HEK293 (cell line): ENCODE measurements around the gene BMP2K.

ENCODE experiments used
- CTCF ChIA-PET: fragments of 350-600 bp; formaldehyde crosslinking; extraction: SDS; loops from one replicate; lab custom pipeline; 2021; ENCODE audit warnings: antibody characterized with exemption; lab: Yijun Ruan, JAX
- POLR2A ChIA-PET: fragments of 300-600 bp; formaldehyde crosslinking; extraction: SDS; loops from one replicate; lab custom pipeline; 2020; ENCODE audit warnings: antibody characterized with exemption, inconsistent platforms; lab: Yijun Ruan, JAX
- H3K27ac ChIP-seq: fragments of 200-500 bp; sonication (Bioruptor generic); 2 replicates; pipeline ENCODE4 v1.5.1; 2014; ENCODE audit warnings: low read depth, low read length, control low read depth, inconsistent platforms; ENCODE audit errors: extremely low read depth
- H3K36me3 ChIP-seq, 2 experiments: fragments of 200-500 bp in 1 of 2; sonication (Bioruptor generic) in 1 of 2; 1 replicate in 1 of 2; 2 replicates in 1 of 2; pipeline ENCODE4 v1.5.1; 2014 to 2017; ENCODE audit warnings: inconsistent platforms in 2 of 2, low read length in 2 of 2; ENCODE audit not compliant: control insufficient read depth in 2 of 2, insufficient read depth in 1 of 2
- H3K4me1 ChIP-seq: fragments of 200-500 bp; sonication (Bioruptor generic); 2 replicates; pipeline ENCODE4 v1.5.1; 2014; ENCODE audit warnings: mild to moderate bottlenecking, low read length, inconsistent platforms; ENCODE audit not compliant: control insufficient read depth, insufficient read depth
- H3K4me3 ChIP-seq: 2 replicates; pipeline ENCODE4 v1.5.1; 2011; ENCODE audit warnings: low read depth, mild to moderate bottlenecking, control low read depth, low read length, moderate library complexity
- H3K9me3 ChIP-seq: fragments of 200-500 bp; sonication (Bioruptor generic); 2 replicates; pipeline ENCODE4 v1.5.1; 2014; ENCODE audit warnings: low read depth, low read length, inconsistent platforms; ENCODE audit not compliant: control insufficient read depth, insufficient read depth
- ATF2 ChIP-seq: fragments of 450-650 bp; formaldehyde crosslinking; IDR thresholded peaks from 2 replicates; pipeline ENCODE4 v1.5.1; 2016; ENCODE audit warnings: missing biosample characterization, missing genetic modification characterization, low read depth
- KLF1 ChIP-seq: fragments of 450-650 bp; formaldehyde crosslinking; IDR thresholded peaks from 2 replicates; pipeline ENCODE4 v1.5.1; 2016; ENCODE audit warnings: missing biosample characterization, missing genetic modification characterization
- KLF7 ChIP-seq: fragments of 450-650 bp; formaldehyde crosslinking; IDR thresholded peaks from 2 replicates; pipeline ENCODE4 v1.5.1; 2016; ENCODE audit warnings: missing biosample characterization, missing genetic modification characterization, borderline replicate concordance
- MEIS1 ChIP-seq: sonication (generic); formaldehyde crosslinking; IDR thresholded peaks from 2 replicates; pipeline ENCODE4 v1.8.1; 2022; ENCODE audit warnings: missing genetic modification reagents, mild to moderate bottlenecking, borderline replicate concordance
- TSHZ1 ChIP-seq: fragments of 450-650 bp; formaldehyde crosslinking; IDR thresholded peaks from 2 replicates; pipeline ENCODE4 v1.5.1; 2016; ENCODE audit warnings: missing biosample characterization, missing genetic modification characterization, borderline replicate concordance
- WT1 ChIP-seq: fragments of 450-650 bp; formaldehyde crosslinking; IDR thresholded peaks from 2 replicates; pipeline ENCODE4 v1.5.1; 2016; ENCODE audit warnings: missing biosample characterization, missing genetic modification characterization
- ZBTB44 ChIP-seq: fragments of 450-650 bp; IDR thresholded peaks from 2 replicates; pipeline ENCODE4 v1.5.1; 2018; ENCODE audit warnings: missing biosample characterization, mild to moderate bottlenecking, missing genetic modification characterization
- ZBTB7A ChIP-seq: fragments of 450-650 bp; formaldehyde crosslinking; IDR thresholded peaks from 2 replicates; pipeline ENCODE4 v1.5.1; 2016; ENCODE audit warnings: low read depth, missing biosample characterization, missing genetic modification characterization
- ZFP37 ChIP-seq: fragments of 450-650 bp; formaldehyde crosslinking; IDR thresholded peaks from 2 replicates; pipeline ENCODE4 v1.5.1; 2016; ENCODE audit warnings: missing biosample characterization, missing genetic modification characterization
- ZNF114 ChIP-seq: fragments of 450-650 bp; formaldehyde crosslinking; IDR thresholded peaks from 2 replicates; pipeline ENCODE4 v1.5.0; 2017; ENCODE audit warnings: missing biosample characterization, missing genetic modification characterization
- ZNF146 ChIP-seq: fragments of 450-650 bp; formaldehyde crosslinking; IDR thresholded peaks from 2 replicates; pipeline ENCODE4 v1.5.1; 2016; ENCODE audit warnings: missing biosample characterization, missing genetic modification characterization
- ZNF37A ChIP-seq: fragments of 450-650 bp; IDR thresholded peaks from 2 replicates; pipeline ENCODE4 v1.5.1; 2018; ENCODE audit warnings: missing biosample characterization, missing genetic modification characterization
- ZNF394 ChIP-seq: fragments of 450-650 bp; formaldehyde crosslinking; IDR thresholded peaks from 2 replicates; pipeline ENCODE4 v1.5.1; 2016; ENCODE audit warnings: missing biosample characterization, missing genetic modification characterization, mild to moderate bottlenecking, moderate library complexity, borderline replicate concordance
- ZNF521 ChIP-seq: fragments of 450-650 bp; formaldehyde crosslinking; IDR thresholded peaks from 2 replicates; pipeline ENCODE4 v1.5.1; 2017; ENCODE audit warnings: missing biosample characterization, mild to moderate bottlenecking, missing genetic modification characterization
- ZNF600 ChIP-seq: fragments of 450-650 bp; formaldehyde crosslinking; IDR thresholded peaks from 2 replicates; pipeline ENCODE4 v1.5.1; 2016; ENCODE audit warnings: missing biosample characterization, missing genetic modification characterization
- ZNF707 ChIP-seq: fragments of 450-650 bp; formaldehyde crosslinking; IDR thresholded peaks from 2 replicates; pipeline ENCODE4 v1.5.1; 2016; ENCODE audit warnings: missing biosample characterization, missing genetic modification characterization
- ZNF776 ChIP-seq: fragments of 450-650 bp; formaldehyde crosslinking; IDR thresholded peaks from 2 replicates; pipeline ENCODE4 v1.5.0; 2017; ENCODE audit warnings: missing biosample characterization, missing genetic modification characterization, borderline replicate concordance
- ZNF830 ChIP-seq: fragments of 450-650 bp; IDR thresholded peaks from 2 replicates; pipeline ENCODE4 v1.5.0; 2018; ENCODE audit warnings: missing biosample characterization, missing genetic modification characterization, low read depth, mild to moderate bottlenecking, moderate library complexity

Gene BMP2K

GRCh38 chr4:78766026-78766425 lies 10.1 kb upstream of the BMP2K start:
- no peaks in the 10 kb centered on the region for H3K9me3 ChIP-seq
- no peaks in the 10 kb centered on the region for H3K4me1 ChIP-seq
- no peak overlapping the region for H3K27ac ChIP-seq
- CTCF ChIA-PET: interaction anchor here (0.5 kb wide), 1 partner anchor 248 kb away, joined by 3 read pairs; no protein-coding TSS in a partner anchor
- no peak overlapping the region for H3K4me3 ChIP-seq
- no peaks in the 10 kb centered on the region for H3K36me3 ChIP-seq
- TF ChIP-seq ZNF146 (tag by site-specific recombination): no peak
- no peak for TF ChIP-seq KLF7 (tag by site-specific recombination)
- no peak for TF ChIP-seq ZNF776 (tag by site-specific recombination)
- no peak for TF ChIP-seq ZNF600 (tag by site-specific recombination)
- no peak for TF ChIP-seq MEIS1 (CRISPR knock-in tag)
- no peak for TF ChIP-seq KLF1 (tag by site-specific recombination)
- no peak for TF ChIP-seq ATF2 (tag by site-specific recombination)
- no peak for TF ChIP-seq ZFP37 (tag by site-specific recombination)
- no peak for TF ChIP-seq ZNF521 (tag by site-specific recombination)
- no peak for TF ChIP-seq ZNF37A (tag by site-specific recombination)
- no peak for TF ChIP-seq ZNF394 (tag by site-specific recombination)
- no peak for TF ChIP-seq TSHZ1
- TF ChIP-seq WT1 (tag by site-specific recombination): no peak
- no peak for TF ChIP-seq ZNF830 (tag by site-specific recombination)
- TF ChIP-seq ZBTB7A: no peak
- TF ChIP-seq ZBTB44 (tag by site-specific recombination): no peak
- TF ChIP-seq ZNF707 (tag by site-specific recombination): no peak
- POLR2A ChIA-PET: no interaction called here

GRCh38 chr4:78766650-78767049 lies 9.5 kb upstream of the BMP2K start:
- Histone ChIP-seq H3K36me3 (no peaks in the 10 kb centered on the region), H3K27ac (no peak overlapping the region)
- no peak for TF ChIP-seq ZNF114
- TF ChIP-seq, all 188 proteins: peak for 0
- no peak overlapping the region for H3K4me3 ChIP-seq
- no peaks in the 10 kb centered on the region for H3K4me1 ChIP-seq
- ChIA-PET POLR2A (no interaction called here), CTCF (interaction anchor here (0.7 kb wide), 1 partner anchor 30 kb away, joined by 7 read pairs; no protein-coding TSS in a partner anchor)
- H3K9me3 ChIP-seq: no peaks in the 10 kb centered on the region
